GM18870 (cell line): Measurements from ENCODE around the gene UBE2D4.
A peak's percentile ranks its signal among the peaks of the same experiment; 100 is the strongest.
"Not testable (repeated sequence)": the region's sequence is repeated elsewhere in the genome, so short reads cannot be mapped to it uniquely, and the experiment has no call there.

Experiments
- ATAC-seq: cut with Tn5 transposase; IDR thresholded peaks from one replicate; pipeline ENCODE4 v1.9.1; 2021; ENCODE audit warnings: moderate library complexity; ENCODE audit not compliant: unreplicated experiment

Gene UBE2D4

DNA sequence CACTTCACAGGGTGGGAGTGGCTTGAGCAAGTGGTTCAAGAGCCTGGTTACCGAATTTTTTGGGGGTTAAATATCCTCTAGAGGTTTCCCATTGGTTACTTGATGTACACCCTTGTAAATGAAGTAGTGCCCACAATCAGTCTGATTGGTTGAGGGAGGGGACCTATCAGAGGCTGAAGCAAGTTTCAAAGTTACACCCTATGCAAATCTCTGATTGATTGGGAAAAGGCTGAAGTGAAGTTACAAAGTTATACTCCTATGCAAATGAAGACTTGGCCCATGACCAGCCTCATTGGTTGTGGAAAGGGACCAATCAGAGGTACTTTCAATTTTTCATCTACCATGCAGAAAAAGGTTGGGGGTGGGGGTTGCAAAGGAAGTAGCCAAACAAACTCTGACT lies 34.7 kb downstream of the UBE2D4 start:
- no peak for ATAC-seq

DNA sequence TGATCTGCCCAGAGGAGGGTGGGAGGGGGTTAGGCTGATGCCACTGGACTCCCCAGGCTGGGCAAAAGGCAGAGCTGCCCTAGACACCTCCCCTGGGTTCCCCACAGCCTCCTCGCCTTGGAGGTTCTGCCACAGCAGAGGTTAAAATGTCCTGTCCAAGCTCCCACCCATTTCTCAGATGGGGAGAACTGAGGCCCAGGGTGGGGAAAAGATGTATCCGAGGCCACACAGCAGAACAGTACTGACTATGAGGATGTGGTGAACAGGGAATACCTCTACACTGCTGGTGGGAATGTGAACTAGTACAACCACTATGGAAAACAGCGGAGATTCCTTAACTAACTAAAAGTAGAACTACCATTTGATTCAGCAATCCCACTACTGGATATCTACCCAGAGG lies 40.2 kb downstream of the UBE2D4 start:
- not testable (repeated sequence) for ATAC-seq

DNA sequence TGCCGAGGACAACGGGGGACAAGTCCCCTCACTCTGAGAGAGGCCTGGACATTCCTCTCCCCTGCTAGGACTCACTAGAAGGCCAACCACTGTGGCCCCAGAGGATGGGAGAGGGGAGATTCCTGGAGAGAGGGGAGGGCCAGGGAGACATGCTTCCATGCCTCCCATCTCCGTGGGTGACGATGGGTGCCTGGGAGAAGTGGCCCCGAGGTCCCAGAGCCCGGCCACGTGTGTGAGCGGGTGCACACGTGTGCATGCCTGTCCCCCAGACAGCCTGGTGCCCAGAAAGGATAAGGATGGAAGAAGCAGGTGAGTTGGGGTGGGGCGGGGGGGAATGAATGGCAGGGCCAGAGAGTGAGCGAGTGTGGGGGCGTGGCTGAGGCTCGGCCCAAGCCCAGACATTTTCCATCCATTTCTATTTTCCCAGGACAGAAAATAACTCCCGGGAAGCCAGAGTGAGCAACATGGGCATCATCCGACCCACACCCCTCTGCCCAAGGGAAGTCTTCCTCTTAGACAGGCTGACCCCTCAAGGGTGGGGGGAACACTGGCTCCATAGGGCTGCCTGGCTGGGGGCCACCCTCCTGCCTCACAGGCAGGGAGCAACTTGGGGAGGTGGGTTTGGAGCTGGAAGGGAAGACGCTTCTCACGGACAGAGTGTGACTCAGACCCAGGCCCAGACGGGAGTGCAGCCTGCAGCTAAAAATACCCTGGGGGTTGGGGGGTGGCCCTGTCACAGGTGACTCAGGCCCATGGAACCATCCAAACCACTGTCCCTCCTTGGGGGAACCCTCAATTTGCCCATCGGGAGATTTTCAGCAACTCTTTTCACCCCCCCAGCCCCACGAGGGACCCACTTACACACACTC lies 42.2 kb downstream of the UBE2D4 start:
- not testable (repeated sequence) for ATAC-seq

DNA sequence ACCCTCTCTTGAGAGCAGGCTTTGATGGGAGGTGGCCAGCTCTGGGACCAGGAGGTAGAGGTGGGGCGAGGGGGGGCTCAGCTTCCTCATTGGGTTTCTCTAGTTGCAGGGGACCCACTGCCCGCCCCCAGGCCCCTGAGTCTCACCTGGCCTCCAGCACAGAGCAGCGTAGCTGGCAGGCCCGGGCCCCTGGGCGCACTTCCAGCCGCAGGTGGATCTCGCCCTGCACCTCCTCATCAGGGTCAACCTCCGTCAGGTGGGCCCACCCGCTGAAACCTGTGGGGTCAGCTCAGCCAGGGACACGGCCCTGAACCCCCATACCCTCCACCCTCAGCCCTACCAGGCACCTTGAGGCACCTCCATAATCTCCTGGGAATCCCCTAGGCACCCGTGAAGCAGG lies 43.4 kb downstream of the UBE2D4 start:
- not testable (repeated sequence) for ATAC-seq

DNA sequence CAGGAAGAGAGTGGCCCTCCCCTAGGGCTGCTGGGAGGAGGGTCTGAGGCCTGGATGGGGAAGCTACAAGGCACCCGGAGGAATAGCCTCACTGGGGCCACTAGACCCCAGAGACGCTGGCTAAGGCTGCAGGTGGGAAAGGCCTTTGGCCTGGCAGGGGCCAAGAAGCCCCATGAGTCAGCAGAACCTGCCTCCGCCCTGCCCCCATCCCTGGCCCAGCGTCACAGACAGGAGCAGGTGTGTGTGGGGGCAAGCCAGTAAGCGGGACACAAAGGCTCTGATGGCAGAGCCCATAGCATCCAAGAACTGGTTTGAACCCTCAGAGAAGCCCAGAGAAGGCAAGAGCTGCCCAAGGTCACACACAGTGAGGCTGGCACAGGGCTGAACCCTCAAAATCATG lies 44.5 kb downstream of the UBE2D4 start:
- not testable (repeated sequence) for ATAC-seq

DNA sequence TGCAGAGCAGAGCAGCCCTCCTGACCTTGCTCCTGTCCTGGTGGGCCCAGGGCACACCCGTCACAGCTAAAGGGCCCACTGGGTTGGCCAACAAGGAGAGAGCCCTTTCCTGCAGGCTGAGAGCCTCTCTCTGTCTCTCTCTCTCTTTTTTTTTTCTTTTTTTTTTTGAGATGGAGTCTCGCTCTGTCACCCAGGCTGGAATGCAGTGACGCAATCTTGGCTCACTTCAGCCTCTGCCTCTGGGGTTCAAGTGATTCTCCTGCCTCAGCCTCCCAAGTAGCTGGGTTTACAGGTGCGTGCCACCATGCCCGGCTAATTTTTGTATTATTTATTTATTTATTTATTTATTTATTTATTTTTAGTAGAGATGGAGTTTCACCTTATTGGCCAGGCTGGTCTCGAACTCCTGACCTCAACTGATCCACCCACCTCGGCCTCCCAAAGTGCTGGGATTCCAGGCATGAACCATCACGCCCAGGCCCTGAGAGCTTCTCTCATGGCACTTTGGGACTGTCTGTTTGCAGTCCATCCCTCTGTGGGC lies 47.9 kb downstream of the UBE2D4 start:
- not testable (repeated sequence) for ATAC-seq

DNA sequence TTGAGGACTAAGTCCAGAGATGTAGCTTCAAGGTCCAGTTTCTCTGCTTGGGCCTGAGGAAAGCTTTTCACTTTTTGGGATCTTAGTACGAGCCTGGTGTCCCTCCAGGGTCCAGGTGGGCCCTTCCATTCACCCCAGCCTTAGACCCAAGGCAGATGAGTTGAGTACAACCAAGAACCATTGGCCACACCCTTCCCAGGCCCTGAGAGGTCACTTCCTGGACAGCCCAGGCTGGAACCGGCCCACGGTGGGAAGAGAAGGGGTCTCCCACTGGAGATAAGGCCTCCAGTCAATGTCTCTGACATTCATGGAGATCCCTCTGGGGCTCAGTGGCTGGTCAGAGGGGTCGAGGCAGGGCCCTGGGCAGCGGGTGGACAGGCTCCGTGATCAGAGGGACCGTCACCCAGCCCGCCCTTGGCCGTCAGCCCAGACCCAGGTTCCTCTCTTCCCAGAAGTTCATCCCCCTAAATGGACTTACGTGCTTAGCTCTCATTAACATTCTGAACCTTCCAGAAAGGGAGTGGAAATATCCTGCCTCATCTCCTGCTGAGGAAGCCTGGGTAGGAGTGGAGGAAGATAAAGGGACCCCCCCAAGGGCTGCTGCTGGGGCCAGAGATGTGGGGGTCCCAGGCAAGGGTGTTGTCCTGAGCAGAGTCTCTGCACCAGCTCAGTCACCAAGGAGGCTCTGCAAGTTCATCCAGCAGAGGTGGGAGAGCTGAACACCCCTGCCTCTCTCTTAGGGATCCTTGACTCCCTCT lies 48.7 kb downstream of the UBE2D4 start:
- not testable (repeated sequence) for ATAC-seq

DNA sequence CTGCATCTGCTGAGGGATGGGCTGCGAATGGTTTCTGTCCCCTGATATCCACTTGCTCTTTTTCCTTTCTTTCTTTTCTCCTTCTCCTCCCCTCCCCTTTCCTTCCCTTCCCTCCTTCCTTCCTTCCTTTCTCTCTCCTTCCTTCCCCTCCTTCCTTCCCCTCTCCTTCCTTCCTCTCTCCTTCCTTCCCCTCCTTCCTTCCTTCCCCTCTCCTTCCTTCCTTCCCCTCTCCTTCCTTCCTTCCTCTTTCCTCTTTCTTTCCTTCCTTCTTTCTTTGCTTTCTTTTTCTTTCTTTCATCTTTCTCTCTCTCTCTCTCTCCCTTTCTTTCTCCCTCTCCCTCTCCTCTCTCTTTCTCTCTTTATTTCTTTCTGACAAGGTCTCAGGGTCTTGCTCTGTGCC lies 51.3 kb downstream of the UBE2D4 start:
- no peak for ATAC-seq

DNA sequence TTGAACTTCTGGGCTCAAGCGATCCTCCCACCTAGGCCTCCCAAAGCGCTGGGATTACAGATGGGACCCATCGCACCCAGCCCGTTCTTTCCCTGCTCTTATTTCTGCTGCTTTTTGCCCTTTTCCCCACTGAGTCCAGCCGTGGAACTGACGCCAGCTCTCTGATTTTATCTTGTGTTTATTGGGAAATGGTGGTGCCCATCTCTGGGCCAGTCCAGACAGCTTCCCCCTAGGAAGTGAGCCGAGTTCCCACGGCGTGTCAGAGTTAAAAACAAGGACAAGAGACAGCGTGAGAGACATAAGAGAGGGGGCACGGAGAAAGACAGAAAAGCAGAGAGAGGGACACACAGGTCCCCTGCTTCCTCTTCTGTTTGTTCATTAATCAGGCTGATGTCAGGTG lies 51.9 kb downstream of the UBE2D4 start:
- not testable (repeated sequence) for ATAC-seq

DNA sequence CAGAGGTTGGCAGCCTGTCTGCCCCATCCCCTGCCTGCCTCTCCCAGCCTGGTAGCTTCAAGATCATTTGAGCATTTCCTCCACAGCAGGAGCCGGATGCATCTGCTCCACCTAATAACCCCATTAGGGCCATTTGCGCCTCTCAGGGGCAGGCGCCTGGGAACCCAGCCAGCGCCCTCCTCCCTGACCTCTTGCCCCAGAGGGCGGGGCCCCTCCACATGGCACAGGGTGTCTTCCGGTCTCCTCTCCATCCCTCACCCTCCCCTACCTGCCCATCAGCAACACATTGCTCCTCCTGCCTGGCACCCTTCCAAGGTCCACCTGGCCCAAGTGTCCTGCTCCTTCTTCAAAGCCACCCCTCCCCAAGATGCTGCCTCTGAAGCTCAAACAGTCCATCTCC lies 56.6 kb downstream of the UBE2D4 start:
- not testable (repeated sequence) for ATAC-seq

DNA sequence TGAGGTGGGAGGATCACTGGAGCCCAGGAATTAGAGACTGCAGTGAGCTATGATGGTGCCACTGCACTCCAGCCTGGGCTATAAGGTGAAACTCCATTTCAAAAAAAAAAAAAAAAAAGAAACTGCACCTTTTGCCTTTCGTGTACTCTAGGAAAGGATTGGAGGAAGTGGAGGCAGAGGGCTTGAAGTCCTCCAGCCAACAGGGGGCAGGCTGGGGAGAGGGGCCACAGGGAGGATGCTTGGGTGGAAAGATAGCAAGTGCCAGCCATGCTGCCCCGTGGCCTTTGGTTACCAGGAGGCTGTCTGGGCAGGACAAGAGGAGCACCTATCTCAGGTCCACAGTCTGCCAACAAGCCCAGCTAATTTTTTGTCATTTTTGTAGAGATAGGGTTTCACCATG lies 57.5 kb downstream of the UBE2D4 start:
- ATAC-seq: not testable (repeated sequence)

DNA sequence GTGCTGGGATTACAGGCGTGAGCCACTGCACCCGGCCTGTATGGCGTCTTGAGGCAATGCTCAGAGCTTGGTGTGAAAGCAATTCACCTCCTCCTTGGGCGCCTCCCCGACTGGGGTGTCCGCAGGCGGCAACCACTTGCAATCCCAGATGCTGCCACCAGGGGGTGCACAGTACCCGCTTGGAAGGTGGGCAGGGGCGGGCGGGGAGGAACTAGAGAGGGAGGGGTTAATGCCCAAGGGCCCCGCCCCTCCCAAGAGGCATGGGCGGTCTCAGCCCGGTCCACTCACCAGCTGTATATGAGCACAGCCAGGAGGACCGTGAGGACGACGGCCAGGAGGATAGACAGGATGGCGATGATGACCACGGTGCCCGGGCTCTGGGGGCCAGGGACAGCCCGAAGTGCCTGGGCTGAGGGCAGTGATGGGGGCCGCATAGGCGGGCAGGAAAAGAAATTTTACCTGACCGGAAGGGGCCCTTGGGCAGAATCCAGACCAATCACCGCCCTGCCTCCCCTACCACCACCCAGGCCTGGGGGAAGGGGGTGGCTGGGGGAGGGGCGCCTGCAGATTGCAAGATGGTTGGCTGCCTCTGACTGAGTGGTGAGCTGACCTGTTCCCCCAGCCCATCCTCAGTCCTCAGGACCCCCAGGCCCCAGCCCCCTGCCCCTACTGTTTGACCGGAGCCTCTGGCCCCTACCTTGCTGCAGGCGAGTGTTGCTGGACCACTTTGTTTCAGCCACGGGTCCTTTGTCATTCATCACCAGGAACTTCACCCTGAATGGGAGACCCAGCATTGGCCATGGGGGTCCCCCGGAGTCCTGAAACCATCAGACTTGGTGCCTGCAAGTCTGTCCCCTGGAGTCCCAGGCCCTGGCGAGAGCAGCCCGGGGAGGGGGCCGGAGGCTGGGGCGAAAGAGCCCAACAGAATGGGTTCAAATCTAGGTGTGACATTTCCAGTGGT lies 59.9 kb downstream of the UBE2D4 start:
- ATAC-seq: not testable (repeated sequence)

DNA sequence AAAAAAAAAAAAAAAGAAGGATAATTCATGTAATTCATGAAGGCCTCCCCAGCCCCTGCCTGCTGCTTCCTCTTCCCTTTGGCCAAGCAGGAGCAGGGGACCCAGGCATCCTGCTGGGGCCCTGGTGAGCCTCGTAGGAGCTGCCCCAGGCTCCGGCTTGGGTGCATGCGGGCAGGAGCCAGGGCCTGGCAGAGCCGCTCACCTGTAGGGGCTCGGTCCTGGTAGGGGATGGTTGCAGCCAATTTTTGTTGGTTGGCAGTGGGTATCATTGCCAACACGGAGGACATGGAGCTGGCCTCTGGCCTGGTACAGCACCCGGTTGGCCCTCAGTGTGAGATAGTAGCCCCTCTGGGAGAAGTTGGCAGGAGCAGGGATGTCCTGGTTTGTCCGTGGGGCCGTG lies 61.2 kb downstream of the UBE2D4 start:
- ATAC-seq: not testable (repeated sequence)

DNA sequence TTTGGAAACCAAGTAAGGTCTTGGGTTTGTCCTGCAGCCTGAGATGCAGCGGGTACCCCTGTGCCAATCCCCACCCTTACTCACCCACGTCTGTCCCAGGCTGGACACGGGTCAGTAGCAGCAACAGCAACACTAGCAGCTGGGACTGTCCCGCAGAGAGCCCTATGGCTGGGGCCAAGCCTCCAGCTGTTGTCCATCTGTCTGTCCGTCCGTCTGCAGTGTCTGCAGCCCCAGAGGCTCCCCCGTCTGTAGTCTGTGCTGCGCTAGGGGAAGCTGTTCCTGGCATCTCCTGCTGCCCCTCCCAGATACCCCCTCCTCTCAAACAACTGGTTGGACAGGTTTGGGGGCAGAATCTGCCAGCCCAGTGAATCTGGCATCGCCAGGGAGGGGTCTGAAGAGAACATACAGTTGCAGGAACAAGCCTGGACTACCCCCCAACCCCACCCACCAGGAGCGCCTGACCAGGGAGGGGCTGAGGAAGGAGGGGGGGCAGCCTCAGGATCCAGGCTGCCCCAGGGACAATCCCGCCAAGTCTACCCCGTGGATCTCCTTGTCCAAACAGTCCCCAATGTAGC lies 63.9 kb downstream of the UBE2D4 start:
- ATAC-seq: not testable (repeated sequence)

DNA sequence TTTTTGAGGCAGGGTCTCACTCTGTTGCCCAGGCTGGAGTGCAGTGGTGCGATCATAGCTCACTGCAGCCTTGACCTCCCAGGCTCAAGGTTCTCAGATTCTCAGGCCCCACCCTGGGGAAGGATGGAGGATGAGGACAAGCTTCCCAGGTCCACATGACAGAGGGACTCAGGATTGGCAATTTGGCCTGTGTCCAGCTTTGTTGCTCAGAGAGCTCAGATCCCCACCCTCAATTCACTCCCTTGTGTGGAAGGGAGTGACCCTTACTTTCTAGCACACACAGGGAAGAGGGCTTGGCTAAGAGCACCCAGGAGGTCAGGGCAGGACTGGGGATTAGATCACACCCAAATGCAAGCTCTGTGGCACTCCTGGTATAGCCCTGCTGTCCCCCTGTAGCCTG lies 64.6 kb downstream of the UBE2D4 start:
- ATAC-seq: not testable (repeated sequence)

DNA sequence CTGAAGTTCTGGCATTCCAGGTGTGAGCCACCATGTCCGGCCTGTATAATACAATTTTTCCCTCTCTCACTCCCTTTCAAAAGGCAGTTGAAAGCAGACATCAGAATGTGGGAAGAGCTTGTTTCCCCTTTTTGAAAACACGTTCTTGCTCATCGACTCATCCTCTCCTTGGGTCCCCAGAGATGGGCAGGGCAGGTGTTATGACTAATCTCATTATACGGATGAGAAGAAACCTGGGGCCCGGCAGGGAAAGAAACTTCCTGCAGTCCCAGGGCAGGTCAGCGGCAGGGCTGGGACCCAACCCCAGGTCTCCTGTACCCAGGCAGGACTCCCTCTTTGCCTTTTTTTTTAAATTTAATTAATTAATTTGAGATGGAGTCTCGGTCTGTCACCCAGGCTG lies 66.7 kb downstream of the UBE2D4 start:
- ATAC-seq: peak; percentile 89

DNA sequence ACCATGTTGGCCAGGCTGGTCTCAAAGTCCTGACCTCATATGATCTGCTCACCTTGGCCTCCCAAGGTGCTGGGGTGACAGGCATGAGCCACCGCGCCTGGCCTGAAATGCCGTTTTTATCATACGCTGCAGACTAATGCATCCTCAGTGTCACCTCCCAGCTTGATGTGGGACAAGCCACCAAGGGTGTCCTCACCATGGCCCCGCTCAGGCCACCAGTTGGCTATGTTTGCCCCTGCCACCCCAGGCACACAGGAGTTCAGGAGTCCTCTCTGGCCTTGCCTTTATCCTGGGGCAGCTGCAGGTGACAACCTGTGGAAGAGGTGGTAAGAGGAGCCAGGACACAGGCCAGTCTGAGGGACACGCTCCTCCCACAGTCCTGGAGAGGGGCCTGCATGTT lies 68.4 kb downstream of the UBE2D4 start:
- not testable (repeated sequence) for ATAC-seq

DNA sequence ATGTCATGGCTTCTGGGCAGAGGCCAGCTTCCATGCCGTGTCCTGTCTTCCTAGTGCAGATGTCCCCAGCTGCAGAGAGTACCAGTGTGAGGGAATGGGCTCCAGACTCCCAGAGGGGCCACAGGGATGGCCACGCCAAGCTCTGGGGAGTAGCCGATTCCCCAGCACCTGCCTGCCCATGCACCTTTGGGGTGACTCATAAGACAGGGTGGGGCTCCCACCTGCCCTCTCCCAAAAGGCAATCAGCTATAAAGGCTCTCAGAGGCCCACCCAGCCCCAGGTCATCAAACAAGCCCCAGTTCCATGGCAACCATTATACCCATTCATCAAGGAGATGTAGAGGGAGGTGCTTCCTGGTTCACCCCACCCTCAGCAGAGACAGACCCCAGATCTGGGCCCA lies 71.3 kb downstream of the UBE2D4 start, which contains the start of gene SPDYE1:
Gene SPDYE1, plus strand, starts transcription at position 366 of the 400 bp plus-strand sequence. CDS start 2,053 bp downstream, outside the sequence.
- not testable (repeated sequence) for ATAC-seq
